Cardiac fibroblast (primary cell): Measurements from ENCODE around the gene C16orf92.

ENCODE experiments used
- DNase-seq, 2 donors: peaks; one replicate each; pipeline versions ENCODE4 v3.0.0 to v3.0.0-alpha.2; 2010; ENCODE audit warnings: low read depth in 2 of 2
- H3K4me3 ChIP-seq, 2 donors: replicated peaks in 1 of 2; 1 replicate in 1 of 2; 2 replicates in 1 of 2; pipeline ENCODE4 v1.5.1; 2011; ENCODE audit warnings: low read depth in 2 of 2, low read length in 2 of 2, mild to moderate bottlenecking in 2 of 2, moderate library complexity in 1 of 2
- CTCF ChIP-seq: IDR thresholded peaks from one replicate; pipeline ENCODE4 v1.5.1; 2011; ENCODE audit warnings: low read depth, mild to moderate bottlenecking, low read length, inconsistent platforms

Gene C16orf92

DNA sequence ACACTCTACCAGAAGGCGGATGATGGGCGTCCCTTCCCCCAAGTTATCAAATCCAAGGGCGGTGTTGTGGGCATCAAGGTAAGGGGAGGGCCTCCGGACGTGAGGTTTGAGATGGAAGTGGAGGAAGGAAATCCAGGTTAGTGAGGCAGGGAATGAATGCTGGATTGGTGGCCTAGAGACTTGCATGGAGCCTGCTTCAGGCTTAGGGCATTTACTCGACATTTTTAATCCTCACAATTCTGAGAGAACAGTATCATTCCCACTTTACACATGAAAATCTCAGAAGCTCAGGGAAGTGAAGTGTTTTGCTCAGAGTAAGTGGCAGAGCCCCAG is 44.6 kb downstream of the C16orf92 start:
- no peak for TF ChIP-seq CTCF
- no peak for DNase-seq
- H3K4me3 ChIP-seq: peak overlapping the region; percentile 98 to 100

GRCh38 chr16:30068333-30068732 is 45.3 kb downstream of the C16orf92 start:
- DNase-seq: no peak
- TF ChIP-seq CTCF: no peak
- H3K4me3 ChIP-seq: peak overlapping the region; percentile 11 to 35

DNA sequence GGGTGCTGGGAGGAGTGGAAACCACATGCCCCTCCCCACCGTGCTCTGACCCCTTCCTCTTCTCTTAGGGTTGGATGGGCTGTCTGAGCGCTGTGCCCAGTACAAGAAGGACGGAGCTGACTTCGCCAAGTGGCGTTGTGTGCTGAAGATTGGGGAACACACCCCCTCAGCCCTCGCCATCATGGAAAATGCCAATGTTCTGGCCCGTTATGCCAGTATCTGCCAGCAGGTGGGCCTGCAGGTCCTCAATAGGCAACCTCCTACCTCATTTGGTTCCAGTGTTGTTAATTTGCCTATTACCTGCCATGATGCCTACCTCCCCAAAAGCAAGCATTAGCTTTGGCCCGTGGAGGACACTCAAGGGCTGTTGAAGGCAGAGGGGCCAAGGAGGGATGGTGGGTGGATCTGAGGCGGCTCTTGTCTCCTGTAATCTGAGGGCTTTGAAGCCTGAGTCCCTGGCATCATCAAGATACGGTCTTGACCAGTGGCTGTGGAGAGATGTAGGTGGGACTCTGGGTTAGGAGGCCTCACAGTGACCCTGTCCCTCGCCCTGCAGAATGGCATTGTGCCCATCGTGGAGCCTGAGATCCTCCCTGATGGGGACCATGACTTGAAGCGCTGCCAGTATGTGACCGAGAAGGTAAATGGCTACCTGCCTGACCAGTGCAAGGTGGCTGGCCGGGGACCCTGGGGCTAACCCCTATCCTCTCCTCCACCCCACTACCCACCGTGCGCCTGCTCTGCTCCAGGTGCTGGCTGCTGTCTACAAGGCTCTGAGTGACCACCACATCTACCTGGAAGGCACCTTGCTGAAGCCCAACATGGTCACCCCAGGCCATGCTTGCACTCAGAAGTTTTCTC is 46.0 kb downstream of the C16orf92 start:
- peak; percentile 65 for TF ChIP-seq CTCF
- peak overlapping the region in 1 of 2 donors; percentile 41 for H3K4me3 ChIP-seq
- peak; percentile 43 for DNase-seq

DNA sequence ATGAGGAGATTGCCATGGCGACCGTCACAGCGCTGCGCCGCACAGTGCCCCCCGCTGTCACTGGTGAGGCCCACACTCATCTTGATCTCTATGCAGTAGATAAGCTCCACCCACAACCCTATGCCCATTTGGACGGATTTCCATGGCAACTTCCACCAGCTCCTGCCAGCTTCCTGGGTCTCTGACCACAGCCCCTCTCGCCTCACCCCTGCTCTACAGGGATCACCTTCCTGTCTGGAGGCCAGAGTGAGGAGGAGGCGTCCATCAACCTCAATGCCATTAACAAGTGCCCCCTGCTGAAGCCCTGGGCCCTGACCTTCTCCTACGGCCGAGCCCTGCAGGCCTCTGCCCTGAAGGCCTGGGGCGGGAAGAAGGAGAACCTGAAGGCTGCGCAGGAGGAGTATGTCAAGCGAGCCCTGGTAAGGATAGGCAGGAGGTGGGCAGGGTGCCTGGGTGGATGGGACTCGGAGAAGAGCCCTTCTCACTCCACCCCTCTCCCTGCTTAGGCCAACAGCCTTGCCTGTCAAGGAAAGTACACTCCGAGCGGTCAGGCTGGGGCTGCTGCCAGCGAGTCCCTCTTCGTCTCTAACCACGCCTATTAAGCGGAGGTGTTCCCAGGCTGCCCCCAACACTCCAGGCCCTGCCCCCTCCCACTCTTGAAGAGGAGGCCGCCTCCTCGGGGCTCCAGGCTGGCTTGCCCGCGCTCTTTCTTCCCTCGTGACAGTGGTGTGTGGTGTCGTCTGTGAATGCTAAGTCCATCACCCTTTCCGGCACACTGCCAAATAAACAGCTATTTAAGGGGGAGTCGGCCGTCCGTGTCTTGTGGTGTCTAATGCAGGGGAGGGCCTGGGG is 46.8 kb downstream of the C16orf92 start:
- peak overlapping the region; percentile 25 to 41 for H3K4me3 ChIP-seq
- peak; percentile 25 to 44 for DNase-seq
- TF ChIP-seq CTCF: no peak

DNA sequence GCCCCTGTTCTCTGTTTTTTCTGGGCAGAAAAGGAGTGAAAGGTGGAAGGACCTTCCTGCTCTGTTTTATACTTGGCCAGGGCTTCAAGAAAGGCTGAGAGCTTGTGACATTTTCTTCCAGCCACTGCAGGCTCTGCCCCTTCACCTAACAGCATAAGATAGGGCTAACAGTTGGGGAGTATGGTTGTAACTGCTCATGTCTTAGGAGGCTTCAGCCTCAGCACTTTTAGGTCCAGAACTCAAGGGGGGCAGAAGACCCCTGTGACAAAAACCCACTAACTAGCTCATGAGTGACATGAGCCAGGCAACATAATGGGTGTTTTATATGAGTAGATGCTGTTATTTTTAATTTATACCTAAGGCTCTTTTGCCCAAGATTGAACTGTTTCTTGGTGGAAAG is 47.5 kb downstream of the C16orf92 start:
- TF ChIP-seq CTCF: no peak
- H3K4me3 ChIP-seq: peak overlapping the region in 1 of 2 donors; percentile 41
- DNase-seq: no peak
